HG03103 (cell line): ENCODE results near the gene FGGY.

Experiments used
- ATAC-seq: cut with Tn5 transposase; IDR thresholded peaks from one replicate; pipeline ENCODE4 v1.9.1; 2021; ENCODE audit warnings: low read depth; ENCODE audit not compliant: unreplicated experiment

The FGGY gene

GRCh38 chr1:59500950-59501742 lies 204.3 kb downstream of the FGGY start:
- ATAC-seq: no peak

GRCh38 chr1:59502009-59502691 lies 205.3 kb downstream of the FGGY start:
- ATAC-seq: no peak

- ATAC-seq: no peak
Measured at GRCh38 chr1:59504276-59504675, 207.4 kb downstream of the FGGY start.

GRCh38 chr1:59505596-59506028 lies 208.7 kb downstream of the FGGY start:
- ATAC-seq: no peak

GRCh38 chr1:59506952-59507351 lies 210.1 kb downstream of the FGGY start:
- ATAC-seq: peak; percentile 81

- no peak for ATAC-seq
Measured at GRCh38 chr1:59509341-59509875, 212.5 kb downstream of the FGGY start.

GRCh38 chr1:59510249-59510648 lies 213.4 kb downstream of the FGGY start:
- ATAC-seq: no peak

GRCh38 chr1:59511476-59512465 lies 214.9 kb downstream of the FGGY start:
- ATAC-seq: no peak

- no peak for ATAC-seq
Measured at GRCh38 chr1:59512702-59513101, 215.8 kb downstream of the FGGY start.

- ATAC-seq: no peak
Measured at GRCh38 chr1:59514061-59514909, 217.4 kb downstream of the FGGY start.

GRCh38 chr1:59516881-59517280 lies 220.0 kb downstream of the FGGY start:
- ATAC-seq: no peak

- no peak for ATAC-seq
Measured at GRCh38 chr1:59520194-59520593, 223.3 kb downstream of the FGGY start.

GRCh38 chr1:59520827-59521418 lies 224.0 kb downstream of the FGGY start:
- no peak for ATAC-seq

- ATAC-seq: no peak
Measured at GRCh38 chr1:59521456-59521855, 224.6 kb downstream of the FGGY start.

- ATAC-seq: no peak
Measured at GRCh38 chr1:59522925-59523505, 226.1 kb downstream of the FGGY start.

GRCh38 chr1:59523745-59524450 lies 227.0 kb downstream of the FGGY start:
- no peak for ATAC-seq

- ATAC-seq: no peak
Measured at GRCh38 chr1:59526240-59526639, 229.3 kb downstream of the FGGY start.

- ATAC-seq: no peak
Measured at GRCh38 chr1:59528471-59528870, 231.6 kb downstream of the FGGY start.
